Gastrocnemius medialis (tissue), 4 donors: ENCODE data around the gene UBL7.

ENCODE experiments used
- CTCF ChIP-seq, 5 experiments: fragments of 450-650 bp in 3 of 5; fragments of 200-600 bp in 2 of 5; sonication (generic) in 2 of 5; IDR thresholded peaks in 4 of 5; conservative IDR thresholded peaks in 1 of 5; 1 replicate in 4 of 5; 2 replicates in 1 of 5; pipeline ENCODE4 v1.5.1; 2016 to 2019; ENCODE audit warnings: antibody characterized with exemption in 5 of 5, mild to moderate bottlenecking in 3 of 5, moderate library complexity in 3 of 5
- POLR2A ChIP-seq, 2 donors: fragments of 450-650 bp; IDR thresholded peaks; one replicate each; pipeline ENCODE4 v1.6.1; 2017; ENCODE audit warnings: antibody characterized with exemption in 2 of 2, mild to moderate bottlenecking in 2 of 2, moderate library complexity in 2 of 2

GRCh38 chr15:74422652-74423430 is 38.1 kb downstream of the UBL7 start:
- no peak for TF ChIP-seq POLR2A (IDR thresholded peaks at IDR 0.05)
- TF ChIP-seq CTCF (IDR thresholded peaks at IDR 0.05 in 4 of 5, conservative IDR thresholded peaks at IDR 0.05 in 1 of 5): no peak
